HG02870 (cell line): ENCODE measurements around the gene HERC6.
A peak's percentile ranks its signal among the peaks of the same experiment; 100 is the strongest.
"Not testable (repeated sequence)": the region's sequence is repeated elsewhere in the genome, so short reads cannot be mapped to it uniquely, and the experiment has no call there.

ENCODE experiments used
- ATAC-seq: cut with Tn5 transposase; IDR thresholded peaks from one replicate; pipeline ENCODE4 v1.9.1; 2021; ENCODE audit warnings: mild to moderate bottlenecking, moderate library complexity; ENCODE audit not compliant: unreplicated experiment

The HERC6 gene

GRCh38 chr4:88382621-88383020 lies 4.0 kb downstream of the HERC6 start:
- ATAC-seq, result peak; percentile 58

GRCh38 chr4:88390128-88390527 lies 11.5 kb downstream of the HERC6 start:
- ATAC-seq, result no peak

DNA sequence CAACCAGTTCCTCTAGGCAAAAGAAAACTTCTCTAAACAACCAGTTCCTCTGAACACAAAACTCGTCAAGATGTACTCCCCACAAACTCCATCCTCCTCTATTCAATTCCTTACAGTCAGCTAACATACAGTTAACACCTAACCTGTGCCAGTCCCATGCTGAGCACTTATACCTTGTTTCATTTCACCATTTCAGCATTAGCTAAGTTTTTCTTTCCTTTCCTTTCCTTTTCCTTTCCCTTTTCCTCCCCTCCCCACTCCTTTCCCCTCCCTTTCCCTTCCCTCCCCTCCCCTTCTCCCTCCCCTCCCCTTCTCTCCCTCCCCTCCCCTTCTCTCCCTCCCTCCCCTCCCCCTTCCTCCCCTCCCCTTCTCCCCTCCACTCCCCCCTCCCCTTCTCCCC lies 13.1 kb downstream of the HERC6 start:
- ATAC-seq, result no peak

GRCh38 chr4:88396681-88397080 lies 18.0 kb downstream of the HERC6 start:
- no peak for ATAC-seq

GRCh38 chr4:88398381-88398780 lies 19.7 kb downstream of the HERC6 start:
- no peak for ATAC-seq

DNA sequence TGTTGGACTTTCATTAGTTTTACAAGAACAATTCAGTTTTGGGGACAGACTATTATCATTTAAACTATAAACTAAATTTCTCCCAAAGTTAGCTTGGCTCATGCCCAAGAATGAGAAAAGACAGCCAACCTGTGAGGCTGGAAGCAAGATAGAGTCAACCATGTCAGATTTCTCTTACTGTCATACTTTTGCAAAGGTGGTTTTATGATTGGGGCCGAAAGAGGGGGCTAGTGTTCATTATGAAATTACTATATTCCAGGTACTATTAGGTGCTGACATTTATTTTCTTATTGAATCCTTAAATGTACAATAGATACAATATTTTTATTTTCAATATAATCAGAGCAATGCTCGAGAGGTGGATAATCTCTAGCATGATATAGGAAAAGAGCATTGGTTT lies 30.6 kb downstream of the HERC6 start:
- no peak for ATAC-seq

DNA sequence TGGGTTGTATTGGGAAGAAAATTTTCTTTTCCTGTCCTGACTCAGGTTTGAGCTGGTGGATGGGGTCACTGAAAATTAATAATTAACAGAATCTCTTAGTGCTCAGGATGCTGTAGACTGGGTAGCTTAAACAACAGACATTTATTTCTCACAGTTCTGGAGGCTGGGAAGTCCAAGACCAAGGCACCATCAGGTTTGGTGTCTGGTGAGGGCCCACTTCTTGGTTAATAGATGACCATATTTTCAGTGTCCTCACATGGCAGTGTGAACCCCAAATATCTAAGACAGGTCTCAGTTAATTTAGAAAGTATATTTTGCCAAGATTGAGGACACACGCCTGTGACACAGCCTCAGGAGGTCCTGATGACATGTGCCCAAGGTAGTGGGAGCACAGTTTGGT lies 31.1 kb downstream of the HERC6 start:
- ATAC-seq, result no peak

GRCh38 chr4:88411491-88412096 lies 32.9 kb downstream of the HERC6 start:
- peak; percentile 77 for ATAC-seq

DNA sequence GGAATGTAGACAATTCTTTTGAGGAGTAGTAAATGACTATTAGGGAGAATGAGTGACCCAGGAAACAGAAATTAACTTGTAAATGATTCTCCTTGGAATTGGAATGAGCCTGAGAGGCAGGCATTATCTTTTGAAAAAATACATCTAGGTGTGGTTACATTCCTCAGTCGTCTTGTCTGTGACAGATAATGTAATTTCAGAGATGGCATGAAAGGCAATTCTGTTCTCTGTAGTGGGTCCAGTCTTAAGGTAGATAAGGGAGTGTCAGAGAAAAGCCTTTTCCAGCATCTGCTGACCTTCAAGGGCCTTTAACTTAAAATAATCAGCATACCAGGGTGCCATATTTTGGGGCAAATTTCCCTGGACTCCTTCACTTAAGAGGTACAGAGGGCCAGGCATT lies 35.1 kb downstream of the HERC6 start:
- no peak for ATAC-seq

- no peak for ATAC-seq
These were observed 36.1 kb downstream of the HERC6 start for GRCh38 chr4:88414755-88415154.

DNA sequence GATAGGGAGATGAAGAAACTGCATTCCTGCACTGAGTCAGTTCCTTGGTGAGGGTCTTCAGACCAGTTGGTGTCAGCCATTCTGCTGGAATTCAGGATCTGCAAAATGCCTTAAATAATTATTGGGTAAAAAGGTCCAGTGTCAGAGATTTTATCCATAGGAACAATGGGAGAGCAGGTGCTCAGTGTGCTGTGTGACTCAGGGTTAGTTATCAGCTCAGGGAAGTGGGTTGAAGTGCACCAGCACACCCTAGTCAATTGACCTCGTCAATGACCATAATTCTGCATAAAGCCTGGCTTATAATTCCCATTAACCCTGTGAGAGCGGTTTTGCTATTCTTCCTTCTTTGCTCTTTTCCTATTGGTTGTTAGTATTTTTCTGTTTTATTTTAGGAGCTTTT lies 37.3 kb downstream of the HERC6 start:
- ATAC-seq, result no peak

- no peak for ATAC-seq
These were observed 39.8 kb downstream of the HERC6 start for GRCh38 chr4:88418411-88418810.

GRCh38 chr4:88419874-88420273 lies 41.2 kb downstream of the HERC6 start:
- peak; percentile 70 for ATAC-seq

GRCh38 chr4:88420844-88421243 lies 42.2 kb downstream of the HERC6 start:
- ATAC-seq, result no peak

DNA sequence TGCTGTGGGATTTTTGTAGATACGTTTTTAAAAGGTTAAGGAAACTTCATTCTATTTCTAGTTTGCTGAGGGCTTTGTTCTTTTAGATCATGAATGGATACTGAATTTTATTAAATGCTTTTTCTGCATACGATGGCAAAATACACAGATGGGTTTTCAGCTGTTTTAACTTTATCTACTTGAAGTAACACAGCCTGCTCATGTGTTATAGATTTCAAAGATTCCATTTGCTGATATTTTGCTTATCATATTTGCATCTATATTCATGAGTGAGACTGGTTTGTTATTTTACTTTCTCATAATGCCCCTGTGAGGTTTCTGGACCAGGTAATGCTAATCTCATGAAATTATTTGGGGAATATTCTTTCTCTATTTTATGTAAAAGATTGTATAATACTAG lies 43.8 kb downstream of the HERC6 start:
- ATAC-seq, result no peak

DNA sequence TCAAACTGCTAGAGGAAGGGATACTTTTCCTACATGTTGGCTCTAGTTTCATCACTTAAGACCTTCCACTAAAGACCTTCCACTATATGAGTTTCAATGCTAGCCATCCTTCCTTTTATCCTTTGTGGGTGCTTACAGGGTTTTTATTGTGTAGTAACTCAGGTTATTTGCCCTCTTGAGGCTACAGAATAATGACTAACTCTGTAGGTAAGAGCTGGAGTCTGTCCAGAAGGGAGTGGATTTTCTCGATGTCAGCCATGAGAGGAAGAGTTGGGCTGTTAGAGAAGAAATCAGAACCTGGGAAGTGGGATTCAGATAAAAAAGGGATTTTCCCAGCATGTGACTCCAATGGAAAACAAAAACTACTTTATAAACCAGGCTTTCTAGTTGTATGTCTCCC lies 50.7 kb downstream of the HERC6 start:
- ATAC-seq, result no peak

DNA sequence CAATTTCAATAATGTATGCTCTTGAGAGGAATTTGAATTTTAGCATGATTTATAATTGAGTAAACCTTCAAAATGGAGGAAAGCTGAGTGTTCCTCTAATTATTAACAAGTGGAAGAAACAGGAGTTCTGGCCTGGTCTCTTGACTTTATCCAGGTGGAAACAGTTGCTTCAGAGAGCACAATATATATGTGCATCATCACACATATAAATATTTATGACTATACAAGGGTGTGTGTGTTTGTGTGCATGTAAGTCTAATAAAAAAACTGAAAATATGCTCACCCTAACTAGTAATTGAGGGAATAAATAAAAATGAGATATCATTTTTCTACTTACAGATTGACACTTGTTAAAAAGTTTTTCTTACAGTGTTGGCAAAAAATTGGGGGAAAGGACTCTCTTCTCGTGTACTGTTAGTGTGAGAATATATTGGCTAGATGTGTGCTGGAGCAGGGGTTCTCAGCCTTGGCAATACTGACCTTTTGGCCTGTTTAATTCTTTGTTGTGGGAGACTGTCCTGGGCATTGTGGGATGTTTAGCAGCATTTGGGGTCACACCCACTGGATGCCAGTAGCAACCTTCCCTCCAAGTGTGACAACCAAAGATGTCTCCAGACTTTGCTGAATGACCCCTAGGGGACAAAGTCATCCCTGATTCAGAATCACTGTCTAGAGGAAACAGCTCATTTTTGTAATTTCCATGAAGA lies 57.5 kb downstream of the HERC6 start:
- ATAC-seq, result no peak

DNA sequence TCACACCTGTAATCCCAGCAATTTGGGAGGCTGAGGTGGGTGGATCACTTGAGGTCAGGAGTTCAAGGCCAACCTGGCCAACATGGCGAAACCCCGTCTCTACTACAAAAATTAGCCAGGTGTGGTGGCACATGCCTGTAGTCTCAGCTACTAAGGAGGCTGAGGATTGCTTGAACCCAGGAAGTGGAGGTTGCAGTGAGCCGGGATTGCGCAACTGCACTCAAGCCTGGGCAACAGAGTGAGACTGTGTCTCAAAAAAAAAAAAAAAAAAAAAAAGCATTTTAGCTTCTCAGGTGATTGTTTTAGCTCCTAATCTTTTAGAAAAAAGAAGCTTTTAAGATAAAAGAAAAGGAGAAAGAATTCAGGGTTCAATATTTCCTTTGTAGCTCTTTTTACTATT lies 59.2 kb downstream of the HERC6 start:
- not testable (repeated sequence) for ATAC-seq

DNA sequence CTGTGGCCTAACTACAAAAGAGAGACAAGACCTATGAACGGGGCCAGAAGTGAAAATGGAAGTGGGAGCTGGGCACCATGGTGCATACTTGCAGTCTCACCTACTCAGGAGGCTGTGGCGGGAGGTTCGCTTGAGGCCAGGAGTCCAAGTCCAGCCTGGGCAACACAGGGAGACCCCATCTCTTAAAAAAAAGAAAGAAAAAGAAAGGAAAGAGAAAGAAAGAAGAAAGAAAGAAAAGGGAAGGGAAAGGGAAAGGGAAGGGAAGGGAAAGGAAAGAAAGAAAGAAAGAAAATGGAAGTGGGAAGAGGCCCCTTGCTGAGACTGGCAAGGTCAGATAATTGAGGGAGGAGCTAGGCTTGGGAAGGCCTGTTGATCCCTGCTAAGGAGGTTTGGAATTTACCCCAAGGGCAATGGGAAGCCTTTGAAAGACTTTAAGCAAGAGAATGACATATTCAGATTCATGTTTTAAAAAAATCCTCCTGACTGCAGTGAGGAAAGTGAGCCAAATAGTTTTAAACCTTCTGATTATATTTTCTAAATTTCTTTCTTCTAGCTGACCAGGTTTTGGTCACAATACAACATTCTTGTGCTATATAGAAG lies 60.6 kb downstream of the HERC6 start:
- ATAC-seq, result no peak

- no peak for ATAC-seq
These were observed 61.5 kb downstream of the HERC6 start for GRCh38 chr4:88440146-88440545.

- no peak for ATAC-seq
These were observed 63.0 kb downstream of the HERC6 start for GRCh38 chr4:88441696-88442095.

GRCh38 chr4:88442689-88443191 lies 64.1 kb downstream of the HERC6 start:
- ATAC-seq, result no peak
